Epithelial cell of esophagus (primary cell): Measurements from ENCODE around the gene MRGPRD.

ENCODE experiments used
- DNase-seq: peaks from one replicate; pipeline ENCODE4 v3.0.0; 2010; ENCODE audit warnings: low read depth
- H3K4me3 ChIP-seq: 2 replicates; pipeline ENCODE4 v1.5.1; 2011; ENCODE audit warnings: mild to moderate bottlenecking, low read length, control low read depth
- TF ChIP-seq, protein P1 (sequence below): IDR thresholded peaks from 2 replicates; pipeline ENCODE4 v1.5.1; 2011; ENCODE audit warnings: low read depth, mild to moderate bottlenecking, low read length, control low read depth, inconsistent platforms; ENCODE audit not compliant: insufficient read depth; ENCODE audit errors: missing control alignments

The MRGPRD gene

DNA sequence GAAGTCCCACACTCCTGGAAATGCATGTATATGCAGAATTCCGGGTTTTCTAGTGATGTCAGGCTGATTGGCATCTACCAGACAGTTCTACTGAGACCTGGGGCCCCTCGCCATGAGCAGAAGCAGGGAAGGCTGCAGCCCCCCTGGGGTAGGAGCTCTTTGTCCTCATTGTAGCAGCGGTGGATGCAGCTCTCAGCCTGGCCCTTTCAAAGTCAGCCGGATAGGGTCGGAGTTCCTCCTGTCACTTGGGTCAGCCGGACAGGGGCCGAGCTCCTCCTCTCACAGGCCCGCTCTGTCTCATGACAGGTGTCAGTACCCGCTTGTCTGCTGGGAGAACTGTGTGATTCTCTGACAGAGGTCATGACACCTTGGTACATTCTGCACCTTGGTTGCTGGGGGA is 30.0 kb downstream of the MRGPRD start:
- no peak for DNase-seq
- TF ChIP-seq, protein P1, sequence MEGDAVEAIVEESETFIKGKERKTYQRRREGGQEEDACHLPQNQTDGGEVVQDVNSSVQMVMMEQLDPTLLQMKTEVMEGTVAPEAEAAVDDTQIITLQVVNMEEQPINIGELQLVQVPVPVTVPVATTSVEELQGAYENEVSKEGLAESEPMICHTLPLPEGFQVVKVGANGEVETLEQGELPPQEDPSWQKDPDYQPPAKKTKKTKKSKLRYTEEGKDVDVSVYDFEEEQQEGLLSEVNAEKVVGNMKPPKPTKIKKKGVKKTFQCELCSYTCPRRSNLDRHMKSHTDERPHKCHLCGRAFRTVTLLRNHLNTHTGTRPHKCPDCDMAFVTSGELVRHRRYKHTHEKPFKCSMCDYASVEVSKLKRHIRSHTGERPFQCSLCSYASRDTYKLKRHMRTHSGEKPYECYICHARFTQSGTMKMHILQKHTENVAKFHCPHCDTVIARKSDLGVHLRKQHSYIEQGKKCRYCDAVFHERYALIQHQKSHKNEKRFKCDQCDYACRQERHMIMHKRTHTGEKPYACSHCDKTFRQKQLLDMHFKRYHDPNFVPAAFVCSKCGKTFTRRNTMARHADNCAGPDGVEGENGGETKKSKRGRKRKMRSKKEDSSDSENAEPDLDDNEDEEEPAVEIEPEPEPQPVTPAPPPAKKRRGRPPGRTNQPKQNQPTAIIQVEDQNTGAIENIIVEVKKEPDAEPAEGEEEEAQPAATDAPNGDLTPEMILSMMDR = no peak

DNA sequence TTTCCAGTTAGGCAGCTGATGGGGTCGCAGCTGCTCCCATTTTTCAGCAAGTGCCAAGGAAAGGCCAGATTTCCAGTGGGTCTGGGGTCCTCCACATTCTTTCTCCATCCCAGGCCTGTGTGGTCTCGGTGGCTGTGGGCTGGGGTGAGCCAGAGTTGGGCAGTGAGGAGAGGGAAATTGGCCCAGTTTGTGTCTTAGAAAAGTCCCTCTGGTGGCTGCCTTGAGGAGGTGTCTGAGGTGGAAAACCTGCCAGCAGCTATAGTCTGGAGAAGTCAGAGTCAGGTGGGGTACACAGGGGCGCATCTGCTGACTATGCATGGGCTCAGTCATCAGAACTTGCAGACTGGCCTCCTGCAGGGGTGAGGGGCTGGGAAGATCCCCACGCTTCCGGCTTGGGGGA is 30.5 kb downstream of the MRGPRD start:
- no peak overlapping the region for H3K4me3 ChIP-seq
- DNase-seq = peak; percentile 20
- TF ChIP-seq, protein P1 = peak; percentile 53

More for the DNA sequence above, 30.0 kb downstream of the MRGPRD start:
- no peak overlapping the region for H3K4me3 ChIP-seq

DNA sequence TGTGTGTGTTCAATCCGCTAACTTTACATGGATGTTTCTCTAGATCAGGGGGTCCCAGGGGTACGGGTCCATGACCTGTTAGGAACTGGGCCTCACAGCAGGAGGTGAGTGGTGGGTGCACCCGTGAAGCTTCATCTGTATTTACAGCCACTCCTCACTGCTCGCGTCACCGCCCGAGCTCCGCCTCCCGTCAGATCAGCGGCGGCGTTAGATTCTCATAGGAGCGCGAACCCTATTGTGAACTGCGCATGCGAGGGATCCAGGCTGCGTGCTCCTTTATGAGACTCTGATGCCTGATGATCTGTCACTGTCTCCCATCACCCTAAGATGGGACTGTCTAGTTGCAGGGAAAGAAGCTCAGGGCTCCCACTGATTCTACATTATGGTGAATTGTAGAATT is 31.9 kb downstream of the MRGPRD start:
- no peak for DNase-seq
- H3K4me3 ChIP-seq = no peak overlapping the region
- TF ChIP-seq, protein P1 = no peak

DNA sequence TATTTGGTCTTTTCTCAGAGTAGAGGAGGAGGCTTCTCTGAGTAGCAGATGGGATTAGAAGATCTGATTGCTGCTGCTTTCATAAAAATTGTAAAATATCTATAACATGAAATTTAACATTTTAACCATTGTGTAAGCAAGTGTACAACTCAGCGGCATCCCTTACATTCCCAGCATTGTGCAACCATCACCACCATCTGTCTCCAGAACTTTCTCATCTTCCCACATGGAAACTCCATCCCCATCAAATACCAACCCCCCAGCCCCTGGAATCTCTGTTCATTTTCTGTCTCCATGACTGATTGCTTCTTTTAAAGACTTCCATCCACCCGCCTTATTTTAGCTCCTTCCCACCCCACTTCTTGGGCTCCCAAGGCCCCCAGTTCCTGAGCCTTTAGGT is 32.3 kb downstream of the MRGPRD start:
- H3K4me3 ChIP-seq = no peak overlapping the region
- TF ChIP-seq, protein P1 = no peak
- DNase-seq = no peak

DNA sequence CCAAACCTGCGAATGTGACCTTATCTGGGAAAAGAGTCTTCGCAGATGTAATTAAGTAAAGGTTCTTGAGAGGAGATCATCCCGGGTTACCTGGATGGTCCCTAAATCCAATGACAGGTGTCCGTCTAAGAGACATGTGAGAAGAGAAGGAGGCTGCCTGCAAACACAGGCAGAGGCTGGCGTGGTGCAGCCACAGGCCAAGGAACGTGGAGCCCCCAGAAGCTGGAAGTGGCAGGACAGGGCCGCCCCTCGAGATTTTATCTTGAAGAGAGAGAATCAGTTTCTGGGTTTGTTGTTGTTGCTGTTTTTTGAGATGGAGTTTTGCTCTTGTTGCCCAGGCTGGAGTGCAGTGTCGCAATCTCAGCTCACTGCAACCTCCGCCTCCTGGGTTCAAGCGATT is 33.6 kb downstream of the MRGPRD start:
- no peak overlapping the region for H3K4me3 ChIP-seq
- TF ChIP-seq, protein P1 = no peak
- DNase-seq = no peak

DNA sequence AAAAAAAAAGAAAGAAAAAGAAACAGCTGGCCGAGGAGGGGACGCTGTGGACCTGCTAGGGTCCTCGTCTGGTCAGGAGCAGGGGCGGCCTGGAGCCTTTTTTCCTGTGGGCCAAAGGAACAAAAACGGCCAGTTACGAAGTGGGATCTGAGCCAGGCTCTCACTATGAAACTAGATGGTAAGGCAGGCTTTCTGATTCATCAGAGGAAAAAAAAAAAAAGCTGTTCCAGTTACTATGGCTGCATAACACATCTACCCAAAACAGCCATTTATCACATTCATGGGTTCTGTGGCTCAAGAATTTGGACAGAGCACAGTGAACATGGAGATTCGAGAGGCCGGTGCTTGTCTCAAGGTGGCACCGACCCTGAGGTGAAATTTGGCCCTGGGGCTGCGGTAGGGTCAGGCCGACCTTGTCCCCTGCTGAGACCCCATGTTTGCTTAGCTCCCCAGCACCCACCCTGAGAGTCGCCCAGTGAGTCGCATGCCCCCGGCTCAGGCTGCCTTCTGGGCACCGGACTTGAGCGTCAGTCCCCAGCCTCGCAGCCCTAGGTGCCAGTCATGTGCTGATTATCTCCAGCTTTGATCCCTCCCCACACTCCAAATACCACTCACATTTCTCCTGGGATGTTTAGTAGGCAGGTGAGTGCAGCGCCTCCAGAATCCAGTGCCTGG is 34.2 kb downstream of the MRGPRD start:
- no peak overlapping the region for H3K4me3 ChIP-seq
- peak; percentile 44 for DNase-seq
- TF ChIP-seq, protein P1 = no peak

DNA sequence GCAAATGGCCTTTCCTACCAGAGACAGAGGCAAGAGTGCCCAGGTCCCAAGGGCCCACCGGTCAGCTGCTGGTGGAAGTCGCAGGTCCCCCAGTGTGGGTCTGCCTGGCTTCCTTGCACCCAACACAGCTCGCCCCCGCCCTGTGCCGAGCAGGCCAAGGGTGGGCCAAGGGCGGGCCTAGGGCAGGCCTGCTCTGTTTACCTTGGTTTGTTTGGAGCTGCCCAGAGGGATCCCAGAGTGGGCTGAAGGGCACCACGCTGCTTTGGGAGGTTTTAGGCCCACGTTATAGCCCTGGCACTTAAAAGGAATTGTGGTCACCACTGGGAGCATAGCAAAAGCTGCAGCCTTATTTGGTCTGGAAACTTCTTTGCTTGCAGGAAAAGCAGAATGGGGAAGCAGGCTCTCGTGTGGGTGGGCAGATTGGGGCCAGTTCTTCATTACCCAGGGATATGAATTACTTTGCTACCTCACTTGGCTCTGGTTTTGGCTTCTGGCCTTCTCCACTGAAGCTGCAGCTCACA is 38.0 kb downstream of the MRGPRD start:
- H3K4me3 ChIP-seq = no peak overlapping the region
- no peak for DNase-seq
- TF ChIP-seq, protein P1 = no peak
